Measurements from ENCODE around the gene AP1M1.

AP1M1 gene

GRCh38 chr19:16233836-16234551 is 36.3 kb downstream of the AP1M1 start:
- no peak for DNase-seq

- no peak for DNase-seq
Observed at GRCh38 chr19:16234552-16235445, 37.1 kb downstream of the AP1M1 start.

GRCh38 chr19:16235811-16236652 is 38.3 kb downstream of the AP1M1 start:
- DNase-seq, result no peak

GRCh38 chr19:16244091-16244490 is 46.4 kb downstream of the AP1M1 start:
- DNase-seq, result no peak

GRCh38 chr19:16247353-16248182 is 49.9 kb downstream of the AP1M1 start:
- peak; percentile 47 for DNase-seq

- DNase-seq, result no peak
Observed at GRCh38 chr19:16248380-16249023, 50.8 kb downstream of the AP1M1 start.

- DNase-seq, result no peak
Observed at GRCh38 chr19:16249826-16250404, 52.2 kb downstream of the AP1M1 start.

DNA sequence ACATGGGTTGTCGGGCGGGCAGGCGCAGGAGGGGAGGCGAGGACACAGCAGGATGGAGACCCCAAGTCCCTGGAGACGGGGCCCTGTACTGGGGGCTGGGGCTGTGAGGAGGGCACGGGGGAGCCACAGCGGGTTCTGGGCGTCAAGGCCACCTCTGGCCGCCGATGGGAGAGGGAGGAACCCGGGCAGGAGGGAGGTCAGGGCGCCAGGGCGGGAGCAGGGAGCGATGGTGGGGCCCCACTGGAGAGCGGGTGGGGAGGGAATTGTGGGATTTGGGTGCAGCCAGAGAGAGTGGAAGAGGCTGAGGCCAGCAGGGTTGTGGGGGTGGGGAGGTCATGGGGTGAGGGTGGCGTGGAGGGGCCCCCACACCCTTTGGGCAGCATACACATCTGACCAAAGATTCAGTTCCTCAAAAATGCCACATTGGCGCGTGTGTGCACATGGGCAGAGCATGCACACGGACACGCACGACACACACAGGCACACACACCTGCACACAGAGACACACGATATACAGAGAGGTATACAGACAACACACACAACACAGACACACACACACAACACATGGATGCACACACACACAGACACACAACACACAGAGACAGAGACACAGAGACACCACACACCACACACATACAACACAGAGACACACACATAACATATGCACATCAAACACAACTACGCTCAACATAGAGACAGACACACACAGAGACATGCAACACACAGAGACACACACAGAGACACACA is 54.9 kb downstream of the AP1M1 start:
- DNase-seq, result no peak

DNA sequence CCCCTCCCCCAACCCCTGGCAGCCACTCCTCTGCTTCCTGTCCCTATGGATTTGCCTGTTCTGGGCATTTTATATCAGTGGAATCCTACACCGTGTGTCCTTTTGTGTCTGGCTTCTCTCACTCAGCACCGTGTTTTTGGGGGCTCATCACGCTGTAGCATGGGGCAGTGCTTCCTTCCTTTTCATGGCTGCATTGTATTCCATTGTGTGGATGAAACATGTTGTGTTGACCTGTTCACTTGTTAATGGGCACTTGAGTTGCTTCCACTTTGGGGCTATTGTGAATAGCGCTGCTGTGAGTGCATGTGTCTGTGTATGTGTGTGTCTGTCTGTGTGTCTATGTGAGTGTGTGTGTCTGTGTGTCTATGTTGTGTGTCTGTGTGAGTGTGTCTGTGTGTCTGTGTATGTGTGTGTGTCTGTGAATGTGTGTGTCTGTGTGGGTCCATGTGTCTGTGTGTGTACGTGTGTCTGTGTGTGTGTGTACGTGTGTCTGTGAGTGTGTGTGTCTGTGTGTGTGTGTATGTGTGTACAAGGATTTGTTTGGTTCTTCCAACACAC is 57.2 kb downstream of the AP1M1 start:
- no peak for DNase-seq

DNA sequence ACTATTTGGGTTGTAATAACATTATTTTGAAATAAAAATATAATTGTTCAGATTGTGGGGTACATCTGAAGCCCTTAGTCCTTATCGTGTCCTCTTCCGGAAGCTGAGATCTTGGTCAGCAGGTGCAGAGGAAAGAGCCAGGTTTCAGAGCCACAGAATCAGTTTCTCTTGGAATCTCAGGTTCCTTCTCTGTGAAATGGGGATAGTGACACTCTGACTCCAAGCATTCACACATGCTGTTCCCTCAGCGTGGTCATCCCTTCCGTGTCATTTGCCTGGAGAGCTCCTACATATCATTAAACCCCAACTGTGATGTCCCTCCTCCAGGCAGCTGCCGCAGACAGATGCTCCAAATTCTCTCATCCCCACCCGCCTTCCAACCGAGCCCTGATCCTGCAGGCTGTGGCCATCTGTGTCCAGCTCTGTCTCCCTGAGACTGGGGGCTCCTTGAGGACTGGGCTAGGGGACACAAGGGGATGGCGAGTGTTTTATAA is 59.8 kb downstream of the AP1M1 start:
- DNase-seq, result no peak

GRCh38 chr19:16258440-16258903 is 60.8 kb downstream of the AP1M1 start:
- DNase-seq, result no peak

GRCh38 chr19:16259385-16260159 is 61.9 kb downstream of the AP1M1 start:
- no peak for DNase-seq

- no peak for DNase-seq
Observed at GRCh38 chr19:16260160-16260811, 62.6 kb downstream of the AP1M1 start.

DNA sequence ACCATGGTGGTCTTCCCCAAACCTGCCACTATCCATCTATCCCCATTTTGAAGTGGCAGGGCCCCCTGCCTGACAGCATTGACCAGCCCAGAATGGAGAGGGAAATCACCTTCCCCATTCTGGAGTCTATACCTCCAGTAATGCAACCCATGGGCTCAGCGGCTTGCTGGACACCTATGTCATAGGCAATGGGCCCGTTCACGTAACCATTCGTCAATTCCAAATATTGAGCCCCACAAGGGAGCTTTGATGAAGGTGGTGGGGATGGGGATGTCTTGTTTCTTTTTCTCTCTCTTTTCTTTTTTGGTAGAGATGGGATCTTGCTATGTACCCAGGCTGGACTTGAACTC is 63.1 kb downstream of the AP1M1 start:
- DNase-seq, result no peak

DNA sequence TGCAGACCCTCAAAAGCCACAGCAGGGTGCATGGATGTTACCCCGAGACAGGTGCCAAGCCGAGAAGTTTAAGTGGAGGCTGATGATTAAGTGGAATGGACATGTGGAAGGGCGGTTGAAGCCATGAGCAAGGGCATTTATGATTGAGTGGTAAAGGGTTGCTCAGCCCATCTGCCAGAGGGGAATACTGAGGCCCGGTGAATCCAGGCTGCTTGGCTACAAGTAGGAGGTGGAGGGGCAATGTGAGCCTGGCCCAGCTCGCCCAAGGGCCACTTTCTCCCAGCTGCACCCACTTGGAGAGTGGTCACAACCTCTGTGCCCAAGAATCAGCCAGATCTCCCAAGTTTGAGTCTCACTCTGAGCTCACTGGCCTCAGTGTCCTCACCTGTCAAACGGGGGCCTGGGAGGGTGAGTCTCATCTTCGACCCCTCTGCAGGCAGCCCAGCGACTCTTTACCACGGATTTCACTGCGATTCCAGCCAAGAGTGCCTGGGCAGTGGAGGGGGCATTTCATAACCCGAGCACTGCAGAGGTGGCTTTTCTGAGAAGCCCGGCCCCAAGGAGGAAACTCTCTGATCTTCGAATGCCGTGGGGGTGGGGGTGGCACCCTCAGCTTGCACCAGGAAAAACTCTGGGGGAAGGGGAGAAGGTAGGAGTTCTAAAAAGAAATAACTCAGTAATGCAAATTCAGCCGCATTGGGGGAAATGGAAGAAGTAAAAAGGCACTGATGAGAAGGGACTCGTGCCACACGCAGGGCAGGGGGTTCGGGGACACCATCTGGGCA is 64.1 kb downstream of the AP1M1 start:
- peak; percentile 69 for DNase-seq

DNA sequence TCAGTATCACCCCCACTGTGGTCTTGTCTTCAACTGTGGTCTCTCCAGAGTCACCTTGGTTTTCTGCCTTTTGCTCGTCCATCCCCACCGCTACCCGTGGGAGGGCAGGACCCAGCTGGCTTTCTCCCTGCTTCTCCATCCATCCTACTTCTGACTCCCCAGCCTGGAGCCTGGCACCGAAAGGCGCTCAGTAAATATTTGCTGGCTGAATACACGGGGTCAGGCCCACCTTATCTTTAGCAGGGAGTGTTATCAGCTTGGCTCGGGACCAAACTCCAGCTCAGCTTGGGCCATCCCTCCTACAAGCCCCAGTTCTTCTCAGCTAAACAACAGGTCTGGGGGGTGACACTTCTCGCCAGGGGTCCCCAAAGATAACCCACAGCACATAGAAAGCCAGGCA is 64.9 kb downstream of the AP1M1 start:
- peak; percentile 99 for DNase-seq

GRCh38 chr19:16263141-16263761 is 65.5 kb downstream of the AP1M1 start:
- peak; percentile 52 for DNase-seq

Measured in NCI-H226 (cell line).